IPS-11a (cell line): ENCODE measurements around the gene MYO7B.

ENCODE experiments used
- H3K4me3 ChIP-seq: one replicate; pipeline ENCODE4 v1.5.1; 2013; ENCODE audit warnings: low read depth, low read length, control low read depth

MYO7B gene

DNA sequence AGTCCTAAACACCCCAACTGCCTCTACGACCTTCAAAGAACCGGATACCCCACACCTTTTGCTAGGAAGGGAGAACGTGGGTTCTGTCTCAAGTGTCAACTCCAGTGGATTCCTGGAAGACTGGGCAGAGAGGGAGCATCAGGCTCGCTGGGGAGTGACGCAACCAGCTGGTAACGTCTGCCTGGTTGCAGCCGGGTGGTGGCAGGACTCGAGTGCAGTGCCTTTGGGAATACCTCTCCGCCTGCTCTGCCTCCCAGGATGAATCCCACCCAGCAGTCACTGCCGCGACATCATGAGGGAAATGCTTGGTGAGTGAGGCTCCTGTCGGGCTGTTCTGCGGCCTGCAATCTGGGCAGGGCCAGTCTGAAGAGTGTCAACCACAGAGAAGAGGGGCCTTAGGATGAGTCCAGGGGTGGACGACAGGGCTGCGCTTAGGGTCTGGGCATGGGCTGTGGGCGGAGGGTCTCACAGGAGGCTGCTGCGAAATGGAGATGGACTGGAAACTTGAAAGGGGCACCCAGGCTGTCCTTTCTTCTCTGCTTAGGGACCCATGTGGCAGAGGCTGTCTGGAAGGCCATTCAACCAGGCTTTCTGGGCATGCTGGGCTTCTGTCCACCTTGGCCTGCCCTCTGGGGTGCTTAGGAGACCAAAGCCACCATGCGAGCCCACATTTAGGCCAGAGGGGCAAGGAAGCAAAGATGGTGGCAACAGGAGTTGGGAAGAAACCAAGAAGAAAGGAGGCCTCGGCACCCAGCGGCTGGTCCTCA, 123.3 kb downstream of the MYO7B start:
- H3K4me3 ChIP-seq, result no peak overlapping the region

DNA sequence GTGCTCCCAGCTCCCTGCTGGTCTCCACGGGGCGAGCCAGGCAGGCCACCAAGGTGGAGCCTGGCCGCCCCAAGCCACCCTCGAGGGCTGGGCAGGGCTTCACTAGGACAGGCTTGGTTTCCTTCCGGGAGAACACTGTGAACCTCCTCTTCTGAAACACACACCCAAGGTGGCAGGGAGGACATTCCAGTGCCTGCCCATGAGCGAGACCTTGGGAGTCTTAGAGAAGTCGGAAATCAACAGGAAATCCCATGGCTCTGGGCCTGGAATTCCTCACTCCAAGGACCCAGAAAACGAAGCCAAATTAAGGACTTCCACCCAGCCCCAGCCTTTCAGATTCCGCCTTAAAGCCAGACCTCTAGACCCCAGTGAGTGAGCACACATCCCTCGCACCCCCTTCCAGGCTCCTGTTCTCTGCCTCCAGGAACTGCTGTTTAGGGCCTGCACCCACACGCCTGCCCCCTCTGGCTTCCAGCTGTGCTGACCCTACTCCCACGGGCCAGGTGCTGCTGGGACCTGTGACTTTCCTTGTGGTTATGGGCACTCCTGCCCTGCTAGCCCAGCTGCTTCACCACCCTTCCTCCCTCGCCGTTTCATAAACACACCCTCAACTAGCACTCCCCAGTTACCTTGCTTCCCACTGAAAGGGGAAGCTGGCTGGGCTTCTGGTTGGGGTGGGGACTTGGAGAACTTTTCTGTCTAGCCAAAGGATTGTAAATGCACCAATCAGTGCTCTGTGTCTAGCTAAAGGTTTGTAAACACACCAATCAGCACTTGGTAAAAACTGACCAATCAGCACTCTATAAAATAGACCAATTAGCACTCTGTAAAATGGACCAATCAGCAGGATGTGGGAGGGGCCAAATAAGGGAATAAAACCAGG, 124.2 kb downstream of the MYO7B start:
- H3K4me3 ChIP-seq, result no peak overlapping the region

- no peak overlapping the region for H3K4me3 ChIP-seq
Measured at GRCh38 chr2:127660291-127660578, 124.8 kb downstream of the MYO7B start.

DNA sequence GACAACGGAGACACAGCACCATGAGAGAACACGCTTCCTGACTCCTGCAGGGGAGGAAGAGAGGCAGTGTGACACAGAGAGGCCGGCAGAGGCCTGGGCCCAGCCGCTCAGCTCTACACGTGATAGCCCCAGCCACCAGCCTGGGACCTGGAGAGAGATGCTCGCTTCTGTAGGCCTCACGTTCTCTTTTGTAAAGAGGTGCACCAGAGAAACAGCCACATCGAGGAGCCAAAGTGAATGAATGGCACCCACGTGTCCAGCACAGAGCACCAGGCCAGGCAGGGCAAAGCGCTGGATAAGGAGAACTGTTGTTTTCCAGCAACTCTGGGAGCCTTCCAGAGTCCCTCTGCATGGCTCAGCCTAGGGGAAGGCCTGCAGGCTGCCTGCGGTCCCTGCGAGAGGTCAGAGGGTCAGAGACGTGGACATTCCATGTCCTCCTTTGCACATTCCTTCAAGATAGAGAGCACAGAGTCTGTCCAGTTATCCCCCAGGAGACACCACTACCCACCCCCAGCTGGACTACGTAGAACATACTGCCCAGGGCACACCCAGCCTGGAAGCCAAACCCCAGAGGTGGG, 125.7 kb downstream of the MYO7B start:
- no peak overlapping the region for H3K4me3 ChIP-seq

DNA sequence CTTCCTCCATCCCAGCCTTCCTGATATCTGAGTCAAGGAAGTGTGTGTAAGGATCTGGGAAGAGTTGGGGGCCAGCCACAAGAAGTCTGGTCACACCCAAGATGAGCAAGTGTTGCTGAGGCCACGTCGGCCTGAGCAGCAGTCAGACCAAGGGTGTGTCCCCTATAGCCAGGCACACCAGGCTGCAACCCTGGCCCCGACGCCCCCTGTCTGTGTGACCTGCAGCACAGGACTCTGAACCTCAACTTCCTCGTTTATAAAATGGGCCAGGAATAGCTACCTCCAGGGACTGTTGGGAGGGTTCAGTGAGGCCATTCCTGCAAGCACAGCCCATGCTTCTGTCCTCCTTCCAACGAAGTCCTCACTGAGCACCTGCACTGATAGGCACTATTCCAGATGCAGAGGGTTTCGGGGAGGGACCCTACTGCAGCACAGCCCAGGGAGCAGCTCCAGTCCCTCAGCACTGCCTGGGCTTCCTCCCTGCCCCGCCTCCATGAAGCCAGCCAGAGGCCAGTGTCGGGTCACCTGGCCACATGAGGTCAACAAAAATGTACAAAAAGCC, 126.5 kb downstream of the MYO7B start:
- no peak overlapping the region for H3K4me3 ChIP-seq

GRCh38 chr2:127662937-127663565, 127.6 kb downstream of the MYO7B start:
- no peak overlapping the region for H3K4me3 ChIP-seq

- H3K4me3 ChIP-seq, result no peak overlapping the region
Measured at GRCh38 chr2:127663566-127664064, 128.1 kb downstream of the MYO7B start.

- H3K4me3 ChIP-seq, result peak overlapping the region; percentile 24
Measured at GRCh38 chr2:127664065-127664894, 128.8 kb downstream of the MYO7B start.

DNA sequence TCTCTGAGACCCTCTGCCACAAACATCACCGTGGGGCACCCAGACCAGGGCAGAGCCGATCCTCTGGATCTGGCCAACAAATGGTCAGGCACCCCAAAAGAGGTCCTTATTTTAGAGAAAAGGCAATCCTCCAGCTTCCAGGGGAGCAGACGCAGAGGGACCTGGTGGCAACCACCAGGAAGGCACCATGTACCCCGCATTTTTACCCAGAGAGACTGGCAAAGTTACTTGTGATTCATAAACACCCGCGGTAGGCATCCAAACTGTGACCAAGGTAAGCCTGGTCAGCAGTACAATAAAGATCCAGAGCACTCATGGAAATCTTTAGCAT, 129.4 kb downstream of the MYO7B start:
- H3K4me3 ChIP-seq, result no peak overlapping the region

DNA sequence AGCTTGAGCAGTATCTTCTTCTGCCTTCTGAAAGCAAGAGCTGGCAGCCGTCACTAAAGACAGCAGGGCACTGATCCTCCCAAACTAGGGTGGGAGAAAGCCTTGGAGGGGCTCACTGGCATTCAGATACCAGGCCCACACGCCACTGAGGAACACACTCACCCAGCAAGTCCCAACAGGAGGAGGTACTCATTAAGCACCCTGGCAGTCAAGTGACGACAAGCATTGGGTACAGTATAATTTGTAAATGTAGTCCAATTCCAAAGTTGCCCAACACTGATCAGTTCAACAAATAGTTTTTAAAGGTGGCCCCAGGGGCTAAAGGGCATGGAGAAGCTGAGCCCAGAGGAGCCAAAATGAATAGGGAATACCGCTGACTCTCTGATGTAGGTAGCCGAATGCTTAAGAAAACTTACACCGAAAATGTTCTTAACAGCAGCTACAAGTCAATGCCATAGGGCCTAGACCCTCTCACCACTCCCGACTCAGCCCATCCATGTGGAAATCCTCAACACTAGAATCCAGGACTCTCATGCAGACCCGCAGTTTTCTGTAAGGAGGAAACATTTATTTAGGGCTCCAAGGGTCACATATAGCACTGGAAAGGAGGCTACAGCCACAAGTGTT, 129.9 kb downstream of the MYO7B start:
- H3K4me3 ChIP-seq, result no peak overlapping the region

GRCh38 chr2:127669056-127669455, 133.6 kb downstream of the MYO7B start:
- H3K4me3 ChIP-seq, result no peak overlapping the region

DNA sequence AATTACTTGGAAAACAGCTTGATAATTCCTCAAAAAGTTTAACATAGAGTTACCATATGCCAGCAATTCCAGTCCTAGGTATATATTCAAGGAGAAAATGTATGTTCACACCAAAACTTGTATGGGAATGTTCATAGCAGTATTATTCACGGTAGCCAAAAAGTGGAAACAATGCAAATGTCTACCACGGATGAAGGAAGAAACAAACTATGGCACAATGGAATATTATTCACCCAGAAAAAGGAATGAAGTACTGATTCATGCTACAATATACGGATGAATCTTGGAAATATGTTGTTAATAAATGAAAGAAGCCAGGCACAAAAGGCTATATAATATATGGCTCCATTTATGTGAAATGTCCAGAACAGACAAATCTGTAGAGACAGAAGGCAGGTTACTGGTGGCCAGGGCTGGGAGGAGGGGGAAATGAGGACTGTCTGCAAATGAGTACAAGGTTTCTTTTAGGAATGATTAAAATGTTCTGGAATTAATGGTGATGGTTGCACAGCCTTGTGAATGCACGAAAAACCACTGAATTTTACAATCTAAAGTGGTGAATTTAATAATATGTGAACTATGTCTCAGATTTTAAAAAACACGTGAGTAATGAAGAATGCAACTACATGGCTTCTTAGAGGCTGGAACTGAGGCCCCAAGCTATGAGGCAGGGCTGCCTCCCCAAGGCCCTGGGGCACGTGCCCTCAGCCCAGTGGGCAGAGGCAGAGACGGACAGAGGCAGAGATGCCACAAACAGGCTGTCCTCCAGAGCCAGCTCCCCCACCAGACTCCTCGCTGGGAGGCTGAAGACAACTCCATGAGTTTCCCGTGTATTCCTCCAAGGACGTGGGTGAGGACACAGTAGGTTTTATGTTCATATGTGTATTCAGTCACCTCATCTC, 134.8 kb downstream of the MYO7B start:
- no peak overlapping the region for H3K4me3 ChIP-seq

DNA sequence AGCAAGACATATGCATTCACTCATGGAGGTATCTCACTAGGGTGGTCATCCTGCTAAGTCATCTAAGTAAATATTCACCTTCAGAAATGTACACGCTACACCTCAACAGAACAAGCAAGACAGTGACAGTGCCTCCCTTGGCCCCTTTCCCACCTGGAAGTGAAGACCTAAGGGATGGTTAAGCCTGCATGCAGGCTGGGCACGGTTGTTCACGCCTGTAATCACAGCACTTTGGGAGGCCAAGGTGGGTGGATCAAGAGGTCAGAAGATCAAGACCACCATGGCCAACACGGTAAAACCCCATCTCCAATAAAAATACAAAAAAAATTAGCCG, 135.4 kb downstream of the MYO7B start:
- H3K4me3 ChIP-seq, result no peak overlapping the region

GRCh38 chr2:127671557-127672302, 136.2 kb downstream of the MYO7B start:
- H3K4me3 ChIP-seq, result no peak overlapping the region

GRCh38 chr2:127672341-127673224, 137.1 kb downstream of the MYO7B start:
- no peak overlapping the region for H3K4me3 ChIP-seq

- no peak overlapping the region for H3K4me3 ChIP-seq
Measured at GRCh38 chr2:127673291-127674069, 138.0 kb downstream of the MYO7B start.
